GM18507 (cell line): Measurements from ENCODE around the gene CDKAL1.

Experiments used
- DNase-seq: peaks from one replicate; pipeline ENCODE4 v3.0.0; 2011; ENCODE audit warnings: low read depth; ENCODE audit not compliant: insufficient read length; ENCODE audit errors: extremely low spot score
- FAIRE-seq: peaks from 2 replicates; lab custom pipeline; 2011; peaks lifted over from hg19 to GRCh38; lab: Jason Lieb, UNC

Gene CDKAL1

DNA sequence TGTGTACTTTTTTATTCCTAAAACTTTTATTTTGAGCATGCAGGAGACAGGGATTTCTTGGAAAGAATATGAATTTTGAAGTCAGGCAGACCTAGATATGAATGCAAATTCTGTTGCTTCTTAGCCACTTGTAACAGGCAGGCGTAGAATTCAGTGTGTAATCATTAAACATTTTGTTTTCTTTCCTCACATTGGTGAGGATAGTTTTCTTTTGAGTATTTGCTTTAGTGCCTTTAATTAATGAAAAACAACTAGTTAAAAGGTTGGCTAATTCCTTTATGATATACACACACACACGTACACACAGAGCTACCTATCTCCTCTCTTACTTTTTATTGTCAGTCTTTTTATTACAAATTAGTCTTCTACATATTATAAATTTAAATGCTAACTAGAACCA lies 342.3 kb downstream of the CDKAL1 start:
- DNase-seq (no peak), FAIRE-seq (peak; percentile 55)

DNA sequence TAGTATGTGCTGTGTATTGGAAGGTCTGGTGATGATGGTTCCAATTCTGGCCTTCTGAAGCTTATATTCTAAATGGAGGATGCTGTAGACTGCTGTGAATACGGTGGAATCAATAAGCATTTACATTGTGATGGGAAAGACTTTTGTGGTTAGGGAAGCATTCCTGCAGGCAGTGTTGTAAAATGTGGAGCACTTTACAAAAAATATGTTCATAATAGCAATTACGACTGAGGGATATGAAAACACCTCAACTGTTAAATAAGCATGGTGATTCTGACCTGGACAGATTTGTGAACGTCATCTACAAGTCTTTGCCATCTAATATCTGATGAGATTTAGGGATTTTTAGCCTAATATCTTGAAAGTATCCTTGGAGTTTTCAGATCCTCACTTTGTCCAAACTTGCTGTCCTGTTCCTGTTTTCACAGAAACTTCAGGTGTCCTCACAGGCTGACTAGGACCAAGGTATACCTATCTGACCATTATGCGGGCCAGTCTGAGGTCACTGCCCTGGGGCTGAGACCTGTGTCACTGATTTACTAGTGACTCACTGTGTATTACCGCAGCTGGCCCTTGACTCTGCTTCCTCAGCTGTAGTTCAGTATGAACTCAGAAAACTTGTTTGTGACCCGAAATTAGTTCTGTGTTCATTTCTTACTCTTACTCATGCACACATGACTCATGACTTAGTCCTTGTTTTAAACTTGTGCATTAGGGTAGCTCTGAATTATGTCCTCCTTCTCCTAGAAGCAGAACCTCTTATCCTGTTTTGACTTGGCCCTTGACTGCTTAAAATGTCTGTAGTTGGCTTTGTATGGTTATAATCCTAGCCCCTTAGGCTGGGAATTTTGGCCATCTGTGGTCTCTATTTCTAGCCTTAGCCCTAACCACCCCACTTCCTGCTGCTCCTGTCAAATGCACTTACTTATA lies 343.0 kb downstream of the CDKAL1 start:
- DNase-seq (peak; percentile 42), FAIRE-seq (peak; percentile 96)

DNA sequence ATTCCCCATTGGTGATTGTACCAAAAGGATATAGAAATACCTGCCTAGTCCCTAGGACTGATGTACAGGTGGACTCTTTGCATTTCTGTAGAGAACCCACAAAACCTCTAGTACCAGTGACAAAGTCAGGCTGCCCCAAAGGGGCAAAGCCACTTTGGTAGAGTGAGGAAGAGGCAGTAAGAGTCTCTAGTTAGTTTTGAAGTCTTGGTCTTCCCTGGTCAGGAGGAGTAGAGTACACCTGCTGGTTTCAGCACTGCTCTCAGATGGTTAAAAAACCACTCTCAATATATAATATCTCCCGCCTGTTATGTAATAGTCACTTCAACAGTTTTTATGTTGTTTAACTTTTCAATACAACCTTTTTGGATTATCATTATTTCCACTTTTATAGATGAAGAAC lies 344.9 kb downstream of the CDKAL1 start:
- no peak for FAIRE-seq
- no peak for DNase-seq

DNA sequence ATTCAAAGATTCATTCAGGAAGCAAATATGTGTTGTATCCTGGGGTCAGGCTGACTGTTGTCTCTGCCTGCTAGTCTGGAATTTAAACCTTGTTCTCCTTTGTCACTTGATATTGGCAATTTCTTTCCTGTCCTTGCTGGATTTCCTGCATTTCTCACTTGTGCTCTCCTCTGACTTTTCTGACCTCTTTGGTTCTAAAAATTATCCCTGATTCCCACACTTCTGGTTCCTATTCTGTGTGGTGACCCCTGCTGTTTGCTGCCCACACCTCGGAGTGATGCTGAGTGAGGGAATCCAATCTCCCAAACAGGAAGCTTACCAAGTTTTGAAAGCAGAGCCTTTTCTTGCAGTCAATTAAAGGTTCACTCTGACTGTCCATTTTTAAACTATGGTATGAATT lies 345.3 kb downstream of the CDKAL1 start:
- no peak for FAIRE-seq
- DNase-seq: no peak

DNA sequence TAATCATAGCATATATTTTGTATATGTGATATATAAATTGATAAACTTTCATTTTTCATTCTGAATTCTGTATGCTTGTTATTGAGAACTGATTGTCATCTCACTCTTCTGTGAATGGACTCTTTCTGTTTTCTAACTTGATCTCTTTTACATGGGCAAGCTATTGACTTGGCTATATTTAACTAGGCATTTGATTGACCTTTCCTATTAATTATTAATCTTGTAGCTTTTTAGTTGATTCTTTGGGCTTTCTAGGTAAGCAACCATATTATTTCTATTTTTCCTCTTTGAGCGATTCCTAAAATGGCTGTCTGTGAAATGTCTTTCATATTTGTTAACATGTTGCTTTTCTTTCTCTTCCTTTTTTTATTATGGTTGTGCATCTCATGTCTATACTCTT lies 347.1 kb downstream of the CDKAL1 start:
- DNase-seq (no peak), FAIRE-seq (no peak)

GRCh38 chr6:20882014-20882413 lies 347.8 kb downstream of the CDKAL1 start:
- no peak for FAIRE-seq
- no peak for DNase-seq

GRCh38 chr6:20885076-20885475 lies 350.8 kb downstream of the CDKAL1 start:
- DNase-seq: no peak
- FAIRE-seq: no peak

DNA sequence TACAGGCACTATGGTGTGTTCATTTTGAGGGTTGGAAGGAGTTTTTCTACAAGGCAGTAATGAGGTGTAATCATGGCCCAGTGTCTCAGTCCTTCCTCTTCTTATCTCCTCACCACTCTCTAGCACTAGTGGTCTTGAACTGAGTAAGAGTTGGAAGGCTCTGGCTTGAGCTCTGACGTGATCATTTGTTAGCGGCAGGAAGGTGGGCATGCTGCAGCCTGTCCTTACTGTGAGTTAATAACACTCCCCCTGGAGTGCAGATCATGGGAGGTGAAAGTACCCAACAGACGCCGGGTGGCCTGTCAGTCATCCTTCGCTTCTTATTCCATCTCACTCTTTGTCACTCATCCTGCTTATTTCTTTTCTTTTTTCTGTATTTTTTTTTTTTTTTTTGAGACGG lies 356.9 kb downstream of the CDKAL1 start:
- DNase-seq (no peak), FAIRE-seq (no peak)

GRCh38 chr6:20892365-20892764 lies 358.1 kb downstream of the CDKAL1 start:
- DNase-seq (no peak), FAIRE-seq (no peak)

DNA sequence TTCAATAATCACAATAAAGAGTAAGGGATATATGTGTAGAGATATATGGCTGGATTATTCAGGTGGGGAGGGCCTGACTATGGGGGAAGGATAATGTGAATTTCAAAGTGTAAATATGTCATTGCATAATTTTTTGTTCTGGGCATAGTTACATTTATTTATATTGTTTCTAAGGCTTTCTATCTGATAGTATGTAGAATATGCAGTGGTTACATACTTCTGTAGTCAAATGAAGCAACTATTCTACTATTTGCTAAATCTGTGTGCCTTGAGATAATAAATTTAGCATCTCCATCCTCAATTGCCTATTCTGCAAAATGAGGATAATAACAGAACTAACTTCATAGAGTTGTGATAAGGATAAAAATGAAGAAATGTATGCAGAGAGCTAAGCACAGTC lies 359.2 kb downstream of the CDKAL1 start:
- DNase-seq (no peak), FAIRE-seq (no peak)

- DNase-seq (no peak), FAIRE-seq (peak; percentile 62)
Observed at GRCh38 chr6:20900389-20901160, 366.3 kb downstream of the CDKAL1 start.

DNA sequence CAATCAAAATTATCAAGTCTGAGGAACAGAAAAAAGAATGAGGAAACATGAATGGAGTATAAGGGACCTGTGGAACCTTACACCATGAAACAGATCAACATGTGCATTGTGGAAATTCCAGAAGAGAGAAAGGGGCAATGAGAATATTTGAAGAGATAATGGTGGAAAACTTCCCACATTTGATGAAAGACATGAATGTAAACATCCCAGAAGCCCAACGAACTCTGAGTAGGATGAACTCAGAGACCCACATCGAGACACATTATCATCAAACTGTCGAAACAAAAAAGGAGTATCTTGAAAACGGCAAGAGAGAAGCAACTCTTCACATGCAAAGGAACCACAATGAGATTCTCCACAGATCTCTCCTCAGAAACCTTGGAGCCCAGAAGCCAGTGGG lies 371.1 kb downstream of the CDKAL1 start:
- DNase-seq: no peak

GRCh38 chr6:20906945-20907344 lies 372.7 kb downstream of the CDKAL1 start:
- no peak for FAIRE-seq
- no peak for DNase-seq

More for the DNA sequence above, 371.1 kb downstream of the CDKAL1 start:
- no peak for FAIRE-seq

GRCh38 chr6:20907486-20908071 lies 373.3 kb downstream of the CDKAL1 start:
- no peak for DNase-seq
- FAIRE-seq: no peak

- no peak for FAIRE-seq
- no peak for DNase-seq
Observed at GRCh38 chr6:20909621-20910020, 375.4 kb downstream of the CDKAL1 start.

DNA sequence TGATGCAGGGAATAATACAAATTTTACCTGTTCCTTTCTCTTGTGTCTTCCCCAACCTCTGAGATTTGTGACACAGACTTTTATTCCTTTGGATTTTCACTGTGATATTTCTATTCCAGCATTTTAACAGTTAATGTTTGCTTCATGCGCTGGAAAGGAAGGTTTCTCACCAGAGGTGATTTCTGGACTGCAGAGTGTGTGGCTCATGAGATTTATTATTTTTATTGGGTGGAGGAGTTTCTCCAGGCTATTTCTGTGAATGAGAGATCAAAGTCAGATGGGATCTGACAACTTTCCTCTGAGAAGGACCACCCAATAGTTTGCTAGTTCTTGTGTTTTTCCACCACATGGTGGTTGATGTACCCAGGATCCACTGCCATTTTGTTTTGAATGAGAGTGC lies 377.5 kb downstream of the CDKAL1 start:
- DNase-seq (no peak), FAIRE-seq (no peak)

DNA sequence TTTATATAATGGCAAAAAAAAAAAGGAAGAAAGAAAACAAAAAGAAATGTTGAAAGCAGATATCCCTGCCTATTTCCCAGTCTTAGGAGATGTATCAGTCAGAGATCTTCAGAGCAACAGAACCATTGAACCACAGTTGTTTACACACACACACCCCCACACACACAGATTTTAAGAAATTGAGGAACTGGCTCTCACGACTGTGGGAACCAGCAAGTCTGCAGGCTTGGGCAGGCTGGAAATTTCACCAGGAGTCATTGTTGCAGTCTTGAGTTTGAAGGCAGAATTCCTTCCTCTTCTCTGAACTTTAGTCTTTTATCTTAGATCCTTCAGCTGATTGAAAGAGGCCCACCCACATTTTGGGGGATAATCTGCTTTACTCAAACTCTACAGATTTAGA lies 380.9 kb downstream of the CDKAL1 start:
- FAIRE-seq (no peak), DNase-seq (no peak)

- DNase-seq: no peak
- FAIRE-seq: no peak
Observed at GRCh38 chr6:20915626-20916025, 381.4 kb downstream of the CDKAL1 start.

DNA sequence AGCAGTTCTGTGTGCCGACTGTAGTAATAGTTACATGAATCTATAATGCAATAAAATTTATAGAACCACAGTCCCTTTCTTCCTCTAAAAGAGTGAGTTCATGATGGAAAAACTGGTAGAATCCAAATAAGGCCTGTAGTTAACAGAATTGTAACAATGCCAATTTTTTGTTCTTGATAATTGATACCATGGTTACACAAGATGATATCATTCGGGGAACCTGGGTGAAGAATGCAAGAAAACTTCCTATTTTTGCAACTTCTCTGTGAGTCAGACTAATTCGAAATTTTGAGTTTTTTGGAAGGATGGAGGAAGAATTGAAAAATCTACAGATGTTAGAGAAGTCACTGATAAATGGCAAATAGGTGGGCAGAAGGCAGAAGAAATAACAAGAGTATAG lies 381.8 kb downstream of the CDKAL1 start:
- DNase-seq (no peak), FAIRE-seq (no peak)

- DNase-seq (no peak), FAIRE-seq (peak; percentile 35)
Observed at GRCh38 chr6:20918868-20919267, 384.6 kb downstream of the CDKAL1 start.
